ENCODE measurements around the gene NFIX.
A peak's percentile ranks its signal among the peaks of the same experiment; 100 is the strongest.

The NFIX gene

GRCh38 chr19:13097463-13098258, 102.4 kb downstream of the NFIX start:
- H3K27ac ChIP-seq: peak overlapping the region; percentile 85
- TF ChIP-seq CTCF (conservative IDR thresholded peaks at IDR 0.05): no peak

GRCh38 chr19:13098277-13099072, 103.2 kb downstream of the NFIX start:
- H3K27ac ChIP-seq: peak overlapping the region; percentile 85
- no peak for TF ChIP-seq CTCF (conservative IDR thresholded peaks at IDR 0.05)

- TF ChIP-seq CTCF (conservative IDR thresholded peaks at IDR 0.05): no peak
- peak overlapping the region; percentile 85 for H3K27ac ChIP-seq
Observed at GRCh38 chr19:13099073-13099999, 104.1 kb downstream of the NFIX start.

GRCh38 chr19:13100031-13100588, 104.8 kb downstream of the NFIX start:
- no peak for TF ChIP-seq CTCF (conservative IDR thresholded peaks at IDR 0.05)
- peak overlapping the region; percentile 85 for H3K27ac ChIP-seq

GRCh38 chr19:13100841-13101589, 105.7 kb downstream of the NFIX start:
- no peak for TF ChIP-seq CTCF (conservative IDR thresholded peaks at IDR 0.05)
- peak overlapping the region; percentile 78; the same call in 1 of the 2 replicates for H3K27ac ChIP-seq

GRCh38 chr19:13101590-13102415, 106.5 kb downstream of the NFIX start:
- H3K27ac ChIP-seq: peak overlapping the region; percentile 78
- no peak for TF ChIP-seq CTCF (conservative IDR thresholded peaks at IDR 0.05)
